Measurements from ENCODE around the gene MAGEA6.
"Not testable (repeated sequence)": the region's sequence is repeated elsewhere in the genome, so short reads cannot be mapped to it uniquely, and the experiment has no call there.

The MAGEA6 gene

GRCh38 chrX:152769549-152770289 lies at the start of gene MAGEA6:
MAGEA6 (minus strand) TSS chrX:152769689; CDS start chrX:152767650, 2,039 bp downstream.
- H3K36me3 ChIP-seq (ENCODE audit: control insufficient read depth, insufficient read depth, low read length); H3K9me3 ChIP-seq (ENCODE audit: control insufficient read depth, insufficient read depth, low read depth, low read length); H3K4me1 ChIP-seq (ENCODE audit: control insufficient read depth, insufficient read depth, low read length); H3K4me3 ChIP-seq (ENCODE audit: low read depth, low read length); H3K27ac ChIP-seq (ENCODE audit: low read depth, low read length); H3K27me3 ChIP-seq (ENCODE audit: control insufficient read depth, insufficient read depth, low read length); H3K9ac ChIP-seq (ENCODE audit: low read length): not testable (repeated sequence)

GRCh38 chrX:152819266-152819665 lies 49.8 kb upstream of the MAGEA6 start:
- H3K36me3 ChIP-seq (ENCODE audit: control insufficient read depth, insufficient read depth, low read length), result no peaks in the 10 kb centered on the region
- no peak overlapping the region for H3K9ac ChIP-seq (ENCODE audit: low read length)
- H3K4me1 ChIP-seq (ENCODE audit: control insufficient read depth, insufficient read depth, low read length), result peaks cover 4% of the 10 kb centered on the region; the same call in 1 of the 2 replicates
- H3K27ac ChIP-seq (ENCODE audit: low read depth, low read length), result no peak overlapping the region
- no peak overlapping the region for H3K4me3 ChIP-seq (ENCODE audit: low read depth, low read length)
- H3K9me3 ChIP-seq (ENCODE audit: control insufficient read depth, insufficient read depth, low read depth, low read length), result peaks cover 7% of the 10 kb centered on the region; the same call in 1 of the 2 replicates
- H3K27me3 ChIP-seq (ENCODE audit: control insufficient read depth, insufficient read depth, low read length), result peaks cover 30% of the 10 kb centered on the region

GRCh38 chrX:152818356-152818755 lies 48.9 kb upstream of the MAGEA6 start:
- Histone ChIP-seq H3K36me3 (ENCODE audit: control insufficient read depth, insufficient read depth, low read length) (no peaks in the 10 kb centered on the region), H3K9me3 (ENCODE audit: control insufficient read depth, insufficient read depth, low read depth, low read length) (peaks cover 6% of the 10 kb centered on the region; the same call in 1 of the 2 replicates), H3K27ac (ENCODE audit: low read depth, low read length) (no peak overlapping the region), H3K4me3 (ENCODE audit: low read depth, low read length) (no peak overlapping the region), H3K9ac (ENCODE audit: low read length) (no peak overlapping the region), H3K27me3 (ENCODE audit: control insufficient read depth, insufficient read depth, low read length) (peaks cover 21% of the 10 kb centered on the region), H3K4me1 (ENCODE audit: control insufficient read depth, insufficient read depth, low read length) (peaks cover 4% of the 10 kb centered on the region; the same call in 1 of the 2 replicates)

GRCh38 chrX:152817078-152817764 lies 47.7 kb upstream of the MAGEA6 start:
- no peak overlapping the region for H3K27ac ChIP-seq (ENCODE audit: low read depth, low read length)

GRCh38 chrX:152814048-152814447 lies 44.6 kb upstream of the MAGEA6 start:
- H3K4me3 ChIP-seq (ENCODE audit: low read depth, low read length), result no peak overlapping the region
- H3K27ac ChIP-seq (ENCODE audit: low read depth, low read length), result no peak overlapping the region
- peaks cover 4% of the 10 kb centered on the region; the same call in 1 of the 2 replicates for H3K4me1 ChIP-seq (ENCODE audit: control insufficient read depth, insufficient read depth, low read length)
- H3K36me3 ChIP-seq (ENCODE audit: control insufficient read depth, insufficient read depth, low read length), result no peaks in the 10 kb centered on the region
- H3K27me3 ChIP-seq (ENCODE audit: control insufficient read depth, insufficient read depth, low read length), result peaks cover 3% of the 10 kb centered on the region; the same call in 1 of the 2 replicates
- no peaks in the 10 kb centered on the region; the same call in 1 of the 2 replicates for H3K9me3 ChIP-seq (ENCODE audit: control insufficient read depth, insufficient read depth, low read depth, low read length)
- H3K9ac ChIP-seq (ENCODE audit: low read length), result no peak overlapping the region

More at GRCh38 chrX:152817078-152817764, 47.7 kb upstream of the MAGEA6 start:
- peaks cover 2% of the 10 kb centered on the region; the same call in 1 of the 2 replicates for H3K9me3 ChIP-seq (ENCODE audit: control insufficient read depth, insufficient read depth, low read depth, low read length)
- H3K36me3 ChIP-seq (ENCODE audit: control insufficient read depth, insufficient read depth, low read length), result no peaks in the 10 kb centered on the region
- H3K27me3 ChIP-seq (ENCODE audit: control insufficient read depth, insufficient read depth, low read length), result peaks cover 10% of the 10 kb centered on the region
- H3K9ac ChIP-seq (ENCODE audit: low read length), result no peak overlapping the region
- no peak overlapping the region for H3K4me3 ChIP-seq (ENCODE audit: low read depth, low read length)
- peaks cover 4% of the 10 kb centered on the region; the same call in 1 of the 2 replicates for H3K4me1 ChIP-seq (ENCODE audit: control insufficient read depth, insufficient read depth, low read length)

GRCh38 chrX:152813206-152813605 lies 43.7 kb upstream of the MAGEA6 start:
- H3K4me3 ChIP-seq (ENCODE audit: low read depth, low read length), result no peak overlapping the region
- H3K27me3 ChIP-seq (ENCODE audit: control insufficient read depth, insufficient read depth, low read length), result peaks cover 3% of the 10 kb centered on the region; the same call in 1 of the 2 replicates

GRCh38 chrX:152810403-152810802 lies 40.9 kb upstream of the MAGEA6 start:
- H3K27me3 ChIP-seq (ENCODE audit: control insufficient read depth, insufficient read depth, low read length), result peaks cover 3% of the 10 kb centered on the region; the same call in 1 of the 2 replicates
- no peaks in the 10 kb centered on the region for H3K36me3 ChIP-seq (ENCODE audit: control insufficient read depth, insufficient read depth, low read length)

More at GRCh38 chrX:152813206-152813605, 43.7 kb upstream of the MAGEA6 start:
- Histone ChIP-seq H3K36me3 (ENCODE audit: control insufficient read depth, insufficient read depth, low read length) (no peaks in the 10 kb centered on the region), H3K9me3 (ENCODE audit: control insufficient read depth, insufficient read depth, low read depth, low read length) (no peaks in the 10 kb centered on the region; the same call in 1 of the 2 replicates), H3K27ac (ENCODE audit: low read depth, low read length) (no peak overlapping the region), H3K9ac (ENCODE audit: low read length) (no peak overlapping the region), H3K4me1 (ENCODE audit: control insufficient read depth, insufficient read depth, low read length) (peaks cover 4% of the 10 kb centered on the region; the same call in 1 of the 2 replicates)

GRCh38 chrX:152806035-152806434 lies 36.5 kb upstream of the MAGEA6 start:
- H3K4me1 ChIP-seq (ENCODE audit: control insufficient read depth, insufficient read depth, low read length), result no peaks in the 10 kb centered on the region
- H3K27me3 ChIP-seq (ENCODE audit: control insufficient read depth, insufficient read depth, low read length), result peaks cover 3% of the 10 kb centered on the region; the same call in 1 of the 2 replicates
- H3K9ac ChIP-seq (ENCODE audit: low read length), result no peak overlapping the region
- H3K4me3 ChIP-seq (ENCODE audit: low read depth, low read length), result no peak overlapping the region
- no peak overlapping the region for H3K27ac ChIP-seq (ENCODE audit: low read depth, low read length)
- no peaks in the 10 kb centered on the region for H3K36me3 ChIP-seq (ENCODE audit: control insufficient read depth, insufficient read depth, low read length)
- peaks cover 6% of the 10 kb centered on the region; the same call in 1 of the 2 replicates for H3K9me3 ChIP-seq (ENCODE audit: control insufficient read depth, insufficient read depth, low read depth, low read length)

More at GRCh38 chrX:152810403-152810802, 40.9 kb upstream of the MAGEA6 start:
- H3K9me3 ChIP-seq (ENCODE audit: control insufficient read depth, insufficient read depth, low read depth, low read length), result peaks cover 6% of the 10 kb centered on the region; the same call in 1 of the 2 replicates
- H3K27ac ChIP-seq (ENCODE audit: low read depth, low read length), result no peak overlapping the region
- no peaks in the 10 kb centered on the region for H3K4me1 ChIP-seq (ENCODE audit: control insufficient read depth, insufficient read depth, low read length)
- no peak overlapping the region for H3K9ac ChIP-seq (ENCODE audit: low read length)
- H3K4me3 ChIP-seq (ENCODE audit: low read depth, low read length), result no peak overlapping the region

- Histone ChIP-seq H3K4me3 (ENCODE audit: low read depth, low read length) (no peak overlapping the region), H3K9ac (ENCODE audit: low read length) (no peak overlapping the region), H3K9me3 (ENCODE audit: control insufficient read depth, insufficient read depth, low read depth, low read length) (peaks cover 6% of the 10 kb centered on the region; the same call in 1 of the 2 replicates), H3K36me3 (ENCODE audit: control insufficient read depth, insufficient read depth, low read length) (no peaks in the 10 kb centered on the region), H3K27me3 (ENCODE audit: control insufficient read depth, insufficient read depth, low read length) (no peaks in the 10 kb centered on the region), H3K4me1 (ENCODE audit: control insufficient read depth, insufficient read depth, low read length) (no peaks in the 10 kb centered on the region), H3K27ac (ENCODE audit: low read depth, low read length) (no peak overlapping the region)
Observed at GRCh38 chrX:152798945-152799344, 29.5 kb upstream of the MAGEA6 start.

GRCh38 chrX:152787062-152787461 lies 17.6 kb upstream of the MAGEA6 start:
- not testable (repeated sequence) for H3K36me3 ChIP-seq (ENCODE audit: control insufficient read depth, insufficient read depth, low read length); H3K4me3 ChIP-seq (ENCODE audit: low read depth, low read length); H3K9ac ChIP-seq (ENCODE audit: low read length); H3K4me1 ChIP-seq (ENCODE audit: control insufficient read depth, insufficient read depth, low read length); H3K27me3 ChIP-seq (ENCODE audit: control insufficient read depth, insufficient read depth, low read length); H3K9me3 ChIP-seq (ENCODE audit: control insufficient read depth, insufficient read depth, low read depth, low read length); H3K27ac ChIP-seq (ENCODE audit: low read depth, low read length)

- H3K9me3 ChIP-seq (ENCODE audit: control insufficient read depth, insufficient read depth, low read depth, low read length); H3K36me3 ChIP-seq (ENCODE audit: control insufficient read depth, insufficient read depth, low read length); H3K27ac ChIP-seq (ENCODE audit: low read depth, low read length); H3K4me3 ChIP-seq (ENCODE audit: low read depth, low read length); H3K9ac ChIP-seq (ENCODE audit: low read length); H3K4me1 ChIP-seq (ENCODE audit: control insufficient read depth, insufficient read depth, low read length); H3K27me3 ChIP-seq (ENCODE audit: control insufficient read depth, insufficient read depth, low read length): not testable (repeated sequence)
Observed at GRCh38 chrX:152766562-152766961, 2.9 kb downstream of the MAGEA6 start.

All from HUES6 (cell line).